ENCODE data around the gene PARP3.
A peak's percentile ranks its signal among the peaks of the same experiment; 100 is the strongest.
"Not testable (repeated sequence)": the region's sequence is repeated elsewhere in the genome, so short reads cannot be mapped to it uniquely, and the experiment has no call there.

Gene PARP3

DNA sequence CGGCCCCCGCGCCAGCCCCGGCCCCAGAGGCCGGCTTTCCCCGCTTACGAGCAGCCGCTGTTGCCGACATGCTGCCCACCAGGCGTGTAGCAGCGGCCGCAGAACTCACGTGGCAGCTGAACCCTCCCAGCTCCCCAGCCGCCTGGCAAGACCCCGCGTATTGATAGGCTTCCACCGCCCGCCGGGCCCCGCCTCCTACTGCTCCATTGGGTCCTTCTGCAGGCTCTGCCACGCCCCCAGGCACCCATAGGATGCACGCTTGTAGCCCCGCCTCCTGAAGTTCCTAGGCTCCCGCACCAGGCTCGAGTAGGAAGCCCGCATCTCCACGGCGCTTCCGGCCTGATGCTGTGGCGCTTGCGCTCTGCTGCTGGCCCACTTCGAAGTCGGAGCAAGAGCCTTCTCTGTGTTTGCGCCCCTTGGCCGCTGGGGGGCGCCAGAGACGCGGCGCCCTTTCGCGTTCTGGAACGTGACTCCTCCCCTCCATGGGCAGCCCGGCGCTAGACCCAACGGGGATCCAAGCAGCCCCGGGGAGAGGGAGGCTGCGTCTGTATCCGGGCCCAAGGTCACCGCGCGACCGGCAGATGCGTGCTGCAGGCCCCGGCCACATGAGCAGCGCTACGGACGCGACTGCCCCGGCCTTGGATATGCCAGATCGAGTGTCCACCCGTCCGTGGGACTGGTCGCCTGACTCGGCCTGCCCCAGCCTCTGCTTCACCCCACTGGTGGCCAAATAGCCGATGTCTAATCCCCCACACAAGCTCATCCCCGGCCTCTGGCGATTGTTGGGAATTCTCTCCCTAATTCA is at the start of gene PARP3, which contains the start of gene RRP9:
Gene PARP3 (plus strand): TSS at position 566 of the 805 bp plus-strand sequence. CDS start 993 bp downstream, outside the sequence.
Gene RRP9 (minus strand): TSS at position 107 of the 805 bp plus-strand sequence. CDS start 37 bp downstream, at position 70.
- DNase-seq (ENCODE audit: low read depth), result peak; percentile 100

DNA sequence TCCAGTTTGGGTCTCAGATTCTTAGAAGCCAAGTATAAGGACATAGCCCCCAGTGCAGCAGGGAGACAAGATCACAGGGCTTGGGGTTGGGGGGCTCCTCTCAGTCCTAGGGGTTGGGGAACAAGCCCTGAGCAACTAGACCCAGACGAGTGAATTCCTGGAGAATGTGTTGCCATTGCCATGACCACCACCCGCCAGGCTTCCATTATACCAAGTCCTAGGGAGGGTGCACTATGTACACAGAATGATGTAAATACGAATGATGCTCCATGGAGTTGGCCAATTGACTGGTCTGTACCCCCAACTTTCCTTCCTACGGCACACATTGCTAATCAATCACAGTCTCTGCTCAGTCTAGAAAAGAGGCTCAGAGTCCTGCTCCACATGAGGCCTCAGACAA is 47.8 kb upstream of the PARP3 start:
- no peak for DNase-seq (ENCODE audit: low read depth)

DNA sequence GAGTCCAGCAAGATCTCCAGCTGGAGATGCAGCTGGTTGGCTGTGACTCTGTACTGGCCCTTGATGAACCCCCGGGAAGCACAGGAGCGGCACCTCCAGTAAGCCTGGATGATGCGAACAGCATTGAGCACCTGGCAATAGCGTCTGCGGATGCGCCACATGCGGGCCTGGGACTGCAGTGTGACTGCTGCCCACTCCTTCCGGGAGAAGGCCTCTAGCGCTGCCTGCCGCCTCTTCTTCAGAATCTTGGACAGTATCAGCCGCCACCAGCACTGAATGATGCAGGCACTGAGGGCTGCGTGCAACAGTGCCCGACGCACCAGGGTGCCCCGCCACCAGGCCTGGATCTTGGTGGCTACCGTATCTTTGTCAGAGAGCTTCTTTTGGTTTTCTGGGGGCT is 47.2 kb upstream of the PARP3 start:
- no peak for DNase-seq (ENCODE audit: low read depth)

DNA sequence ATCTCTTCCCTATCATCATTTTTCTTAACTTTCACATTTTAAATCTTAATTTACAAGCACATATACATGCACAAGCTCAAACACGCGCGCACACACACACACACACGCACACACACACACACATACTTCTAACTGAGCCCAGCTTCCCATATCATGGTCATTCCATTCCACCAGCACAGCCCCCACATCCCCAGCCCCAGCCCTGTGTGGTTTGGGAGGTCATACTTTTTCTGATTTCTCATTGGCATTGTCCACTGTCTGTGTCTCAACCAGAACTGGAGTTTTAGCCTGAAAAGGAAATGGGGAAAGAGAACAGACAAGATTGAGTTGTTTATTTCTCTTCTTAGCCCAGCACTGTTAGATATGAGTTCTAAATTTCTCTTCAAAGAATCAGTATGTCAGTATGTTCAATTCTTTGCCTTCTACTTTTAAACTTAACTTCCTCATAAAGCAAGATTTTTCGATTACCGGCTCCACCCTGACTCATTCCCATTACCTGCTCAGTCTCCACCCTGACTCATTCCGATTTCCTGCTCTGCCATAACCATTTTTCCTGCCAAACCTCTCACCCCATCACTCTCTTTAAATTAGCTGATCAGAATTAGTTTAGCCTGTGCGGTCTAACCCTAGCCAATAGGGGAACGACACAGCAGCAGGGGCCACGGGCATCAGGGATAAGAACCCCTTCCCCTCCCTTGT is 45.4 kb upstream of the PARP3 start:
- no peak for DNase-seq (ENCODE audit: low read depth)

DNA sequence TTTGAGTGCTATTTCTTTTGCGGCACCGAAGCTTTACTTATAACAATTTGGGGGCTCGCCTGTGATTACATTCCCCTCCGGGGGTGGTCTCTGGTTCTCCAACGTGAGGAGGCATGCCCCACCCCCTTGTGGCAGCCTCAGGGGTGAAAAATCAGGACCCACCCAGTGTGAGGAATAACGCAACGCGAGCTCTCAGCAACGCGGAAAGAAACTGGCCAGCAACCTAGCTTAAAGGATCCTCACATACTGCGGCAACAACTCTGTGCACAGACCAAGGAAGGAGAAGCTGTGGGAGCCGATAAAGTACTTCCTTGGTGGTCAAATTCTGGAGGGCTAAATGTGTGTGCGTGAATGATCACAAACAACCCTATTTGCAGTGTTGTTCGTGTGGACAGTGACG is 44.8 kb upstream of the PARP3 start:
- no peak for DNase-seq (ENCODE audit: low read depth)

DNA sequence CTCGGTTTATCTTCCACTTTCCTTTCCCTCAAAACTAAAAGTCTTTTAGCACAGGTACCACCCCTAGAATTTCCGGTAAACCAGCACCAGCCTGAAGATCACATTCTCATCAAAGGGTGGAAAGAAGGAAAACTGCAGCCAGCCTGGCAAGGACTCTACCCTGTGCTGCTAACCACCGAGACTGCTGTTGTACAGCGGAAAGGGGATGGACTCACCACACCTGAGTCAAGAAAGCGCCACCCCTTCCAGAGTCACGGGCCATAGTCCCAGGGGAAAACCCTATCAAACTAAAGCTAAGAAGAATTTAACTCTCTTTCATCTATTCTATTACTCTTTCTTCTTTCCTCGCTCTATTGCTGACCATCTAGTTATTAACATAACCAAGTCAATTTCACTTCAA is 42.1 kb upstream of the PARP3 start:
- DNase-seq (ENCODE audit: low read depth), result not testable (repeated sequence)

DNA sequence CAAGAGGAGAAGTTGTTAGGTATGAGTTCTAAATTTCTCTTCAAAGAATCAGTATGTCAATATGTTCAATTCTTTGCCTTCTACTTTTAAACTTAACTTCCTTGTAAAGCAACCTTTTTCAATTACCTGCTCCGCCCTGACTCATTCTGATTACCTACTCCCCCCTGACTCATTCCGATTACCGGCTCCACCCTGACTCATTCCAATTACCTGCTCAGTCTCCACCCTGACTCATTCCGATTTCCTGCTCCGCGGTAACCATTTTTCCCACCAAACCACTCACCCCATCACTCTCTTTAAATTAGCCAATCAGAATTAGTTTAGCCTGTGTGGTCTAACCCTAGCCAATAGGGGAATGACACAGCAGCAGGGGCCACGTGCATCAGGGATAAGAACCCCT is 39.8 kb upstream of the PARP3 start:
- not testable (repeated sequence) for DNase-seq (ENCODE audit: low read depth)

DNA sequence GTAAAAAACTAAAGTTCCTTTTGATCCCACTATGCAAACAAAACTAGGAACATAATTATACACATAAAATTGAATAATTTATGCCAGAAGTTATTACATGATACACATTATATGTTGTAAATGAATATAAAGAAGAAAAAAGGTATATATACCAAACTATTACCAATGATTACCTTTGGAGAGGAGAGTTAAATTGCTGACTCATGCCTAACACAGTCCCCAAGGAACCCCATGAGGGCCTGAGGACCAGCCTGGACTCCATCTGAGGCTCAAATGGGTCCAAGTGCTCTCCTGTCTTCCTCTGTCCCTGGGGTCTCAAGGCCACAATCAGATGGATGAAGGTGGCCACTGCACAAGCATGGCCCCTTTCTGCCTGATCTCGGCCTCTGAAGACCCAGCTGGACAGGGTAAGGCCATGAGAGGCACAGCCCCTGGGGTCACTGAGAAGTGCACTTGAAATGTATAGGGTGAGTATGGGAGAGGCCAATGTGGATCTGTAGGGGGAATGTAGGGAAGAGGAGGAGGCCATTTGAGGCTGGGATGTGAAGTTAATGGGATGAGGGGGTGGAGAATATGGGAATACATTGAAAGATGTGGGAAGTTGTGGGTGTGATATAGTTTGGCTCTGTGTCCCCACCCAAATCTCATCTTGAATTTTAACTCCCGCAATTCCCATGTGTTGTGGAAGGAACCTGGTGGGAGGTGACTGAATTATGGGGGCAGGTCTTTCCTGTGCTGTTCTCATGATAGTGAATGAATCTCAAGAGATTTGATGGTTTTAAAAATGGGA is 37.9 kb upstream of the PARP3 start:
- DNase-seq (ENCODE audit: low read depth), result no peak

DNA sequence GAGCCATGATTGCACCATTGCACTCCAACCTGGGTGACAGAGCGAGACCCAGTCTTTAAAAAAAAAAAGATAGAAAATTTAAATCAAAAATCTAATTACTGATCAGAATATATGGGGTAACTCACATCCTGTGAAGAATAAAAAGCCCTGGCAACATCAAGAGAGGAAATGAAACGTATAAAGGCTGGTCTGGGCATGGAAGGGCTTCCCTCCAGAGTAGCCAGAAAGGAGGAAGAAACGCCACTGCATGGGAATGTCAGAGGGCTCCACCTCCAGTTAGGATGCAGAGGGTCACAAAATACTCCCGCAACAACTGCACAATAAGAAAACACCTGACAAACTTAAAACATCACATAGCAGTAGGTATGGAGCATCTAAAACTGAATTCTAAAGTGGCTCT is 34.1 kb upstream of the PARP3 start:
- no peak for DNase-seq (ENCODE audit: low read depth)

DNA sequence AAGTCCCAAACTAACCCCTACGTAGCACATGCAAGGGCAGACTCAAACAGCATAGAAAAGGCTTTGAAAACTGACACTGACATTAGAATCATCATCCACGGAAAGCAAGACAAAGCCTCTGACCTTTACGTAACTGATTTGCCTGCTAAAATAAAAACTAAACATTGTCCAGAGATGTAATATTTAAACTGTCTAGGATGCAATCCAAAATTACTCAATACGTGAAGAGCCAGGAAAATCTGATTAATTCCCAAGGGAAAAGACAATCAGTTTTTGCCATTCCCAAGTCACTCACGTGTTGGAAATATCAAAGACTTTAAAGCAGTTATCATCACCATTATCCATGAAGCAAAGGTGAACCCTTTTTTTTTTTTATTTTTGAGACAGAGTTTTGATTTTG is 25.7 kb upstream of the PARP3 start:
- no peak for DNase-seq (ENCODE audit: low read depth)

DNA sequence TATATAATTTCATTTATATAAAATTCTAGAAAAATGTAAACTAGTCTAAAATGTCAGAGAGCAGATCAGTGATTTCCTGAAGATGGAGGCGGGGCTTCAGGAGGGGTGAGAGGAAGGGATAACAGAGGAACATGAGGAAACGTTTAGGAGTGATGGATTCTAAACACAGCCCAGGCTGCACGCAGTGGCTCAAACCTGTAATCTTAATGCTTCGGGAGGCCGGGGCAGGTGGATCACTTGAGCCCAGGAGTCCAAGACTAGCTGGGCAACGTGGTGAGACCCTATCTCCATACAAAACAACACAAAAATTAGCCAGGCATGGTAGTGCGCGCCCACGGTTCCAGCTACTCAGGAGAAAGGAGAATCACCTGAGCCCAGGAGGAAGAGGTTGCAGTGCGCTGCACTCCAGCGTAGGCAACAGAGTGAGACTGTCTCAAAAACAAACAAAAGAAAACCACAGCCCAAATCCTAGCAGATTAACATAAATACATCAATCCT is 21.0 kb upstream of the PARP3 start:
- no peak for DNase-seq (ENCODE audit: low read depth)

DNA sequence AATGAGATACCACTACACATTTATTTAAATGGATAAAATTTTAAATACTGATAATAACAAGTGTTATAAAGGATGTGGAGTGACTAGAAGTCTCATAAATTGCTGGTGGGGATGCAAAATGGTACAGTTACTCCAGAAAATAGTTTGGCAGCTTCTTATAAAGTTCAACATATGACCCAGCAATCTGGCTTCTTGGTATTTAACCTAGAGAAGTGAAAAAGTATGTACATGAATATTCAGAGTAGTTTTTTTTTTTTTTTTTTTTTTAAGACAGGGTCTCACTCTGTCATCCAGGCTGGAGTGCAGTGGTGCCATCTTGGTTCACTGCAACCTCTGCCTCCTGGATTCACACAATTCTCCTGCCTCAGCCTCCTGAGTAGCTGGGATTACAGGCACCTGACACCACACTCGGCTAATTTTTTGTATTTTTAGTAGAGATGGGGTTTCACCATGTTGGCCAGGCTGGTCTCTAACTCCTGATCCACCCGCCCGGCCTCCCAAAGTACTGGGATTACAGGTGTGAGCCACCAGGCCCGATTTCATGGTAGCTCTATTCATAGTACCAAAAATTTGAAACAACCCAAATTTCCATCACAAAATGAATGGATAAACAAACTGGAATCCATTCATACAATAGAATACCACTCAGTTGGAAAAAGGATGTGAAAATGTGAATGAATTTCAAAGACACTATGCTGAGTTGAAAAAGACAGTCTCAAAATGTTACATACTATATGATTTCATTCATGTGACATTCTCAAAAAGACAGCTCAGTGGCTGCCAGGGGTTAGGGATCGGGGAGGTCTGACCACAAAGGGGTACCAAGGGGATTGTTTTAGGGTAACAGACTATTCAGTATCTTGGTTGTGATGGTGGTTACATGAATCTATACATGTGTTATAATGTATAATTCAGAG is 14.8 kb upstream of the PARP3 start:
- no peak for DNase-seq (ENCODE audit: low read depth)

DNA sequence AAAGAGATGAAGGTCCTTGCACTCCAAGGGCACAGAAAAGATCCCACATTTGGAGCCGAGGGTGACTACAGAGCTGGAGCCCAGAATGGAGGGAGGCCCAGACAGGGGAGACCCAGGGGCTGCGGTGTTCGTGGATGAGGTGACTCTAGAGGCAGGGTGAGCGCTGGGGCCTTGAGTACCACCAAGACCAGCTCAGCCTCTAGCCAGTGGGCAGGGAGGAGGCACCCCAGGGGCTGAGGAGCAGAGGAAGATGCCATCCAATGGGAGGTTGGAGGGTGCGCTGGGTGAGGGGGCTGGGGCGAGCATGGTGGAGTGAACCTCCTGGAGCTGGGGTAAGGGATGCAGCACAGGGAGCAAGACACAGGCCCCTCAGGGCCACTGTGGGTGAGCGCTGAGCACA is 13.7 kb upstream of the PARP3 start:
- DNase-seq (ENCODE audit: low read depth), result no peak

DNA sequence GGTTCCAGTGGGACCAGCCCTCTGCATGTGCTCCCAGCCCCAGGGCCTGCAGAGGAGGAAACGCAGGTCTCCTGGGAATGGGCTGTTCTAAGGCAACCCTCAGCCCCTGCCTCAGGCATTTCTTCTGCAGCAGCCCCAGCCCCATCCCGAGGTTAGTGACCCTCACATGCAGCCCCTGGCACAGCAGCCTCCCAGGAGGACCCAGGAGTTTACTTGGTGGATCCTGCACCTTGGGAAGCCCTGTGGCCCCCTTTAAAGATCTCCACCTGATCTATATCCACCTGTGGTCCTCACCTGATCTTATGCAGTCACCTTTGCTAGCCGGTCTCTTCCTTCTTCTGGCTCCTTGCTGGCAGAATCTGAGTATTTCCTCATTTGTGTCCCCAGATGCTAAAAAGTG is 13.2 kb upstream of the PARP3 start:
- DNase-seq (ENCODE audit: low read depth), result not testable (repeated sequence)

DNA sequence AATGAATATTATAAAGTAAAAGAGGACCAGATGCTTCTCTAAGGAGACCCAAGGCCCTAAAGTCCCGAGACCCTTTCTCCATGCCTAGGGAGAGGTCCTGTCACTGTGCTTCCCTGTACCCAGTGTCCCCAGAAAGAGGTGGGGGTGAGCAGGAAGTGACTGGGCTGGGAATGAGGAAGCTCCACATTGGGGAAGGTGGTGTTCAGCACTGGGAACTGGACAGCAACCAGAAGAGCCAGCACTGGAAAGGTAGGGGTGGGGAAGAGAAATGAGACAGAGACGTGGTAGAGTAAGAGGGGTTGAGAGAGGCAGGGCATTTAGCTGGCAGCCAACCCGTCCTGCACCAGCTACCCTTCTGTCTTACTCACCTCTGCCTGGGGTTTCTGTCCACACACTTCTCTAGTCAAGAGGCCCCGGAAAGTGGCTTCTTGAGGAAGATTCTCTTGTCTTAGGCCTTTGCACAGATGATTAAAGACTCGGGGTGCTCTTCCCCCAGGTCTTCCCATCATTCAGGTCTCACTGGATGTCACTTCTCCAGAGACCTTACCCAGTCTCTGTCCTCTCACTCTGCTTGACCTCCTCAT is 12.7 kb upstream of the PARP3 start:
- no peak for DNase-seq (ENCODE audit: low read depth)

DNA sequence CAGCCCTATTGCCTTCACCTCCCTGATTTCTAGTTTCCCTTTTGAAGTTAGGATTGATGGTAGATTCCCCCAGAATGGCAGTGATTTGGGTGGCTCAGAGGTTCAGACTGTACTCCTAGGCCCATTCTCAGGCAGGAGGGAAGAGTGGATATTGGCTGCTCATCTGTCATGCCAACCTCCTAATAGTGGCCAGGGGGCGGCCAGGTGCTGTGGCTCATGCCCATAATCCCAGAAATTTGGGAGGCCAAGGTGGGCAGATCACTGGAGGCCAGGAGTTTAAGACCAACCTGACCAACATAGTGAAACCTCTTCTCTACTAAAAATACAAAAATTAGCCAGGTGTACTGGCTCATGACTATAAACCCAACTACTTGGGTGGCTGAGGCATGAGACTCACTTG is 11.7 kb upstream of the PARP3 start:
- DNase-seq (ENCODE audit: low read depth), result no peak

DNA sequence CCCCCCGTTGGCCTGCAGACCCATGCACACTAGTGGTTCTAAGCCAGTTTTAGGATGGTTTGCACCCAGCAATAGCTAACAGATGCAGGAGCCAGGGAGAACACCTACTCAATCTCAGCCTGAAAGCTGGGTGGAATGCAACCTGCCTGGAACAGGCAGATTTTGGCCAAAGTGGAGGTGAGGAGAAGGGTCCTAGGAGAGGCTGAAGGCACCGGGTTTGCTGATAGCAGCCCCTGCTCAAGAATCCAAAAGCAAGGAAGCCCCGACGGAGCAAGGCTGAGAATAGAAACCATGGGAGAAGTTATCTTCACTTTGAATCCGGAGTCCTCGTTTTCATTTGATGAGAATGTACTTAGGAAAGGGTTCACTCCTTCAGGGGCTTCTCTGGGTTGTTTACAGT is 10.4 kb upstream of the PARP3 start:
- no peak for DNase-seq (ENCODE audit: low read depth)

DNA sequence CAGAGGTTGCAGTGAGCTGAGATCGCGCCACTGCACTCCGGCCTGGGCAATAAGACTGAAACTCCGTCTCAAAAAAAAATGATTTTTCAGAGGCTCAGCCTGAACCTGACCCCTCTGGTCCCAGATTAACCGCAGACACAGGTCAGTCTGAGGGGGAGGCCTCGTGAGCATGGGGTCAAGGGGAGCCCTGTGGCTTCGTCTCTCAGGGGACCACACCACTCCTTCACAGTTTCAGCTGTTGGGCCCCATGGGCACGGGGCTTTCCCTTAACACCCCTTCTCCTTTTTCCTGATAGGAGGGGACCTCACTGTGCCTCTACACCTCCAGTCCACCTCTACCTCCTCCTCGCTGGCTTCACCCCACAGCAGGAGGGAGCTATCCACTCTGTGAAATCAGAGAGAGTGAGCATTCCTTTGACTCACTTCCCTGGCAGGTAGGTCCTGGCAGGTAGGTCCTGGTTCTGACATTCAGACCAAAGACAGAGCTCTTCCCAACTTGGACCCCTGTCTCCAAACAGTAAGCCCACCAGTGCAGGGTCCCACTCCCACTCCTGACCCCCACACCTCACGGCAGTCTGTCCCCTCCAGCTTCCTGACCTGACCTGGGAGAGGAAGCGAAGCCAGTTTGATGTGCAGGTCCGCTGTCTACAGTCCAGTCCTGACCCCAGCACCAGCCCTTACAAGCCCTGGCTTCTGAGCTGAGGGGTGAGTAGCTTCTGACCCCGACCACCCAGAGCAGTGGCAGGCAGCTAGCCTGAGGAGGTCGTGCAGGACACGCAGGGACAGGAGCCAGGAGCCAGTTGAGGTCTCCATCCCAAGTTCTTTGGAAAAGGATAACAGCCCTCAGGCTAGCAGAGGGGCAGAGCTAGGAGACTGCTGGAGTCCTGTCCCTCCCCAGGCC is 9.4 kb upstream of the PARP3 start:
- no peak for DNase-seq (ENCODE audit: low read depth)

DNA sequence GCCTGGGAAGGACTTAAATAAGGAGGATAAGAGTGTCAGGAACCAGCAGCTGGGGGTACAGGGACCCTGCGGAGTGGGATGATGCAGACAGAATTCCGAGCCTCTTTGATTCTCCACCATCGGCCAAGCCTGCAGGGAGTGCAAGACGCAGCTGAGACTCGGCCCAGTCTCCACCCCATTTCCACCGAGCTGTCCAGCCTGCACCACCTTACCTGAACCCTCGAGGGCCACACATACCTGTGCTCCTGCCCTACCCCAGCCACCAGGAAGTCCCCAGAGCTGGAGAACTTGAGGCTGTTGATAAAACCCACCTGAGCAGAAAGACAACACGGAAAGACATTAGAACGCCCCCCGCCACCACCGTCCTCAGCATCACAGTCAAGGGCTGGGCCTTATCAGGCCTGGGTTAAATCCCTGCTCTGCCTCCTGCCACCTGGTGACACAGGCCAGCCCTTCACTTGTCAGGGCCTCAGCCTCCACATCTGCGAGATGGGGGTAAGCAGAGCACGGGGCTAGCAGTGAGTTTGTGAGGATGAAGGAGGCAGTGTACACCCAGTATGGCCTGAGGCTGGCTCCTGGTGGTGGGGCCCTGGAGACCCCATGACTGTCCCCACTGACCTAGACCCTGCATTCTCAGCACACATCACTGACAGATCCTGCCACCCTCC is 8.6 kb upstream of the PARP3 start:
- no peak for DNase-seq (ENCODE audit: low read depth)
